Measurements from ENCODE around the gene PLD3.

Gene PLD3

DNA sequence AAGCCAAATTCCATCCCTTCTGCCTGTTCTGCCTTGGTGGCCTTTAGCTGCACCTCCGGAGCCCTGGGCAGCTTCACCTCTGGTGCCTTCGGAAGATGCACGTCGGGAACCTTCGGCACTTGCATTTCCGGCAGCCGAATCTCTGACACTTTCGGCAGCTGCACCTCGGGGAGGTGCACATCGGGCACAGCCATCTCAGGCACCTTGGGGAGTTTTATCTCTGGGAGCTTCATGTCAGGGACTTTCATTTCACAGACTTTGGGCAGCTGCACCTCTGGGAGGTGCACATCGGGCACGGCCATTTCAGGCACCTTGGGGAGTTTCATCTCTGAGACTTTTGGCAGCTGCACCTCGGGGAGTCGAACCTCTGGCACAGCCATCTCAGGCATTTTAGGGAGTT, 47.5 kb downstream of the PLD3 start:
- no peak for TF ChIP-seq EZH2 (IDR thresholded peaks at IDR 0.05; ENCODE audit: borderline replicate concordance, low read length)
- TF ChIP-seq, protein P1, sequence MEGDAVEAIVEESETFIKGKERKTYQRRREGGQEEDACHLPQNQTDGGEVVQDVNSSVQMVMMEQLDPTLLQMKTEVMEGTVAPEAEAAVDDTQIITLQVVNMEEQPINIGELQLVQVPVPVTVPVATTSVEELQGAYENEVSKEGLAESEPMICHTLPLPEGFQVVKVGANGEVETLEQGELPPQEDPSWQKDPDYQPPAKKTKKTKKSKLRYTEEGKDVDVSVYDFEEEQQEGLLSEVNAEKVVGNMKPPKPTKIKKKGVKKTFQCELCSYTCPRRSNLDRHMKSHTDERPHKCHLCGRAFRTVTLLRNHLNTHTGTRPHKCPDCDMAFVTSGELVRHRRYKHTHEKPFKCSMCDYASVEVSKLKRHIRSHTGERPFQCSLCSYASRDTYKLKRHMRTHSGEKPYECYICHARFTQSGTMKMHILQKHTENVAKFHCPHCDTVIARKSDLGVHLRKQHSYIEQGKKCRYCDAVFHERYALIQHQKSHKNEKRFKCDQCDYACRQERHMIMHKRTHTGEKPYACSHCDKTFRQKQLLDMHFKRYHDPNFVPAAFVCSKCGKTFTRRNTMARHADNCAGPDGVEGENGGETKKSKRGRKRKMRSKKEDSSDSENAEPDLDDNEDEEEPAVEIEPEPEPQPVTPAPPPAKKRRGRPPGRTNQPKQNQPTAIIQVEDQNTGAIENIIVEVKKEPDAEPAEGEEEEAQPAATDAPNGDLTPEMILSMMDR (IDR thresholded peaks at IDR 0.05; ENCODE audit: low read length): no peak
- Histone ChIP-seq H3K9ac (ENCODE audit: low read length) (no peak overlapping the region), H3K27ac (ENCODE audit: low read depth, low read length, poor library complexity, severe bottlenecking) (no peak overlapping the region), H3K36me3 (ENCODE audit: insufficient read depth, low read length) (no peaks in the 10 kb centered on the region), H2AFZ (ENCODE audit: low read length) (no peak overlapping the region), H3F3A (ENCODE audit: insufficient read depth, low read length) (no peaks in the 10 kb centered on the region), H3K9me3 (ENCODE audit: low read length) (no peaks in the 10 kb centered on the region), H3K4me3 (ENCODE audit: low read depth, low read length, poor library complexity, severe bottlenecking) (no peak overlapping the region), H4K20me1 (ENCODE audit: insufficient read depth, low read length) (no peaks in the 10 kb centered on the region), H3K27me3 (ENCODE audit: insufficient read depth, low read length) (peaks cover 3% of the 10 kb centered on the region), H3K4me1 (ENCODE audit: insufficient read depth, low read length, severe bottlenecking) (no peaks in the 10 kb centered on the region), H3K79me2 (ENCODE audit: insufficient read depth, low read length) (no peaks in the 10 kb centered on the region), H3K9me2 (ENCODE audit: low read depth, low read length) (no peaks in the 10 kb centered on the region), H3K4me2 (ENCODE audit: low read length) (no peak overlapping the region)

DNA sequence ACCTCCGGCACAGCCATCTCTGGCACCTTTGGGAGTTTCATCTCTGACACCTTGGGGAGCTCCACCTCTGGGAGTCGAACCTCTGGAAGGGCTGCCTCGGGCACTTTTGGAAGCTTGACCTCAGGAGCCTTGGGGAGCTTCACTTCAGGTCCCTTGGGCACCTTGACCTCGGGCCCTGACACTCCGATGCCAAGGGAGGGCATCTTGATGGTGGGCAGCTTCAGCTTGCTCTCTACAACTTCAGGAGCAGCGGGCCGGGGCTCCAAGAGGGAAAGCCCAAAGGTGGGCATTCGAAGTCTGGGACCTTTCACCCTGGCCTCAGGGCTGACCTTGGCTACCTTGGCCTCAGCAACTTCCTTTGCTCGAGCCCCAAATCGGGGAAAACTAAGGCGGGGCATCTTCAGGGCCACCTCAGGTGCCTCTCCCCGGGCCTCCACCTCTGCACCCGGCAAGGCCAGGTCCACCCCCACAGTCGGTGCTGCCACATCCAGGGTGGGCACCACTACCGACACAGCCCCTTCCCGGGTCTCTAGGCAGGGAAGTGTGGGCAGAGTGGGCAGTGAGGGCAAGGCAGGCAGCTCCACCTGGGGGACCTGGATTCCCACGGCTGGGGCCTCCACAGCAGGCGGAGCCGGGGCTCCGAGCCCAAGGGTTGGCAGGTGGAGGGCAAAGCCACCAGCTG, 48.5 kb downstream of the PLD3 start:
- Histone ChIP-seq H4K20me1 (ENCODE audit: insufficient read depth, low read length) (no peaks in the 10 kb centered on the region), H3K4me2 (ENCODE audit: low read length) (no peak overlapping the region), H2AFZ (ENCODE audit: low read length) (no peak overlapping the region), H3K27ac (ENCODE audit: low read depth, low read length, poor library complexity, severe bottlenecking) (no peak overlapping the region), H3K79me2 (ENCODE audit: insufficient read depth, low read length) (no peaks in the 10 kb centered on the region), H3K9me2 (ENCODE audit: low read depth, low read length) (no peaks in the 10 kb centered on the region), H3K9me3 (ENCODE audit: low read length) (no peaks in the 10 kb centered on the region), H3F3A (ENCODE audit: insufficient read depth, low read length) (no peaks in the 10 kb centered on the region), H3K4me1 (ENCODE audit: insufficient read depth, low read length, severe bottlenecking) (no peaks in the 10 kb centered on the region), H3K9ac (ENCODE audit: low read length) (no peak overlapping the region), H3K4me3 (ENCODE audit: low read depth, low read length, poor library complexity, severe bottlenecking) (no peak overlapping the region), H3K36me3 (ENCODE audit: insufficient read depth, low read length) (no peaks in the 10 kb centered on the region), H3K27me3 (ENCODE audit: insufficient read depth, low read length) (peaks cover 3% of the 10 kb centered on the region)
- TF ChIP-seq, protein P1 (IDR thresholded peaks at IDR 0.05; ENCODE audit: low read length): no peak
- TF ChIP-seq EZH2 (IDR thresholded peaks at IDR 0.05; ENCODE audit: borderline replicate concordance, low read length): no peak

DNA sequence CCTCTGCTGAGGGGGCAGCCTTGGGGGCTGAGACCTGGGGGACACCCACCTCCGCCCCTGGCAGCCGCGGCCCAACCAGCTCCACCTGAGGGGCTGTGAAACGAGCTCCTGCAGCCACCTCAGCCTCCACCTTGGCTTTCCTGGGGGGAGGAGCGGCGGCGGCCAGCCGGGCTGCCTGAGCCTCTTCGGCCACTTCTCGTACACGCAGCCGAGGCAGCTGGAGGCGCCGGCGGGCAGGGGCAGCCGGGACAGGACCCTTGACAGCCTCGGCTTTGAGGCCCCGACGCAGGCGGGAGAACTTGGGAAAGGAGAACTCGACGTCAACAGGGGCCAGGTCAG, 49.0 kb downstream of the PLD3 start:
- Histone ChIP-seq H3K36me3 (ENCODE audit: insufficient read depth, low read length) (no peaks in the 10 kb centered on the region), H3F3A (ENCODE audit: insufficient read depth, low read length) (no peaks in the 10 kb centered on the region), H3K27me3 (ENCODE audit: insufficient read depth, low read length) (peaks cover 3% of the 10 kb centered on the region), H3K27ac (ENCODE audit: low read depth, low read length, poor library complexity, severe bottlenecking) (no peak overlapping the region), H3K79me2 (ENCODE audit: insufficient read depth, low read length) (no peaks in the 10 kb centered on the region), H2AFZ (ENCODE audit: low read length) (no peak overlapping the region), H3K4me1 (ENCODE audit: insufficient read depth, low read length, severe bottlenecking) (no peaks in the 10 kb centered on the region), H3K9ac (ENCODE audit: low read length) (no peak overlapping the region), H3K4me2 (ENCODE audit: low read length) (no peak overlapping the region), H3K9me3 (ENCODE audit: low read length) (no peaks in the 10 kb centered on the region), H3K4me3 (ENCODE audit: low read depth, low read length, poor library complexity, severe bottlenecking) (no peak overlapping the region), H3K9me2 (ENCODE audit: low read depth, low read length) (no peaks in the 10 kb centered on the region), H4K20me1 (ENCODE audit: insufficient read depth, low read length) (no peaks in the 10 kb centered on the region)
- TF ChIP-seq, protein P1 (IDR thresholded peaks at IDR 0.05; ENCODE audit: low read length): no peak
- no peak for TF ChIP-seq EZH2 (IDR thresholded peaks at IDR 0.05; ENCODE audit: borderline replicate concordance, low read length)
